Neural cell (in vitro differentiated cells): Measurements from ENCODE around the gene RBM5. TPM values are rescaled to one million over a fixed set of nuclear protein-coding genes. Genes with fewer than 3 reads are reported as not detected.

Source experiments
- H2AFZ ChIP-seq: fragments of 200-600, 300-800 bp; sonication (generic), shearing (Covaris generic); 2 replicates; pipeline ENCODE4 v1.6.0; 2014; ENCODE audit warnings: low read depth, mild to moderate bottlenecking, antibody characterized with exemption, low read length, moderate library complexity
- H3F3A ChIP-seq: fragments of 200-600 bp; shearing (Covaris generic); 2 replicates; pipeline ENCODE4 v1.6.1; 2016; ENCODE audit warnings: mild to moderate bottlenecking, moderate library complexity, mixed read lengths, antibody characterized with exemption, low read length; ENCODE audit not compliant: insufficient read depth, poor library complexity, severe bottlenecking
- H3K27ac ChIP-seq: fragments of 200-600, 300-800 bp; sonication (generic), shearing (Covaris generic); 2 replicates; pipeline ENCODE4 v1.5.1; 2014; ENCODE audit warnings: mild to moderate bottlenecking, low read length, moderate library complexity
- H3K27me3 ChIP-seq: fragments of 300-800, 200-600 bp; sonication (generic), shearing (Covaris generic); 2 replicates; pipeline ENCODE4 v1.6.0; 2014; ENCODE audit warnings: mild to moderate bottlenecking, low read depth, low read length, moderate library complexity; ENCODE audit not compliant: insufficient read depth
- H3K36me3 ChIP-seq: fragments of 300-800, 200-600 bp; sonication (generic), shearing (Covaris generic); 2 replicates; pipeline ENCODE4 v1.5.1; 2014; ENCODE audit warnings: mild to moderate bottlenecking, antibody characterized with exemption, low read length, moderate library complexity; ENCODE audit not compliant: insufficient read depth
- H3K4me2 ChIP-seq: fragments of 300-800, 200-600 bp; sonication (generic), shearing (Covaris generic); 2 replicates; pipeline ENCODE4 v1.6.0; 2014; ENCODE audit warnings: mild to moderate bottlenecking, low read length
- H3K4me3 ChIP-seq: fragments of 300-800, 200-600 bp; sonication (generic), shearing (Covaris generic); 2 replicates; pipeline ENCODE4 v1.5.1; 2014; ENCODE audit warnings: mild to moderate bottlenecking, low read length, moderate library complexity
- H3K79me2 ChIP-seq: fragments of 200-600 bp; shearing (Covaris generic); replicated peaks from 2 replicates; pipeline ENCODE4 v1.6.0; 2014; ENCODE audit warnings: mild to moderate bottlenecking, low read length, moderate library complexity; ENCODE audit not compliant: insufficient read depth
- H3K9ac ChIP-seq: fragments of 300-800, 200-600 bp; sonication (generic), shearing (Covaris generic); 2 replicates; pipeline ENCODE4 v1.6.1; 2016; ENCODE audit warnings: mild to moderate bottlenecking, low read length, mixed read lengths
- H3K9me2 ChIP-seq: fragments of 200-600 bp; shearing (Covaris generic); 2 replicates; pipeline ENCODE4 v1.6.1; 2016; ENCODE audit warnings: mild to moderate bottlenecking, low read length, mixed read lengths; ENCODE audit not compliant: insufficient read depth
- H3K9me3 ChIP-seq: fragments of 200-600, 300-800 bp; sonication (generic), shearing (Covaris generic); 2 replicates; pipeline ENCODE4 v1.6.1; 2016; ENCODE audit warnings: mild to moderate bottlenecking, mixed run types, low read length, moderate library complexity, mixed read lengths
- H4K20me1 ChIP-seq: fragments of 200-600 bp; shearing (Covaris generic); 2 replicates; pipeline ENCODE4 v1.6.1; 2016; ENCODE audit warnings: mild to moderate bottlenecking, mixed run types; ENCODE audit not compliant: insufficient read depth
- EP300 ChIP-seq: fragments of 450-650 bp; conservative IDR thresholded peaks from 2 replicates; pipeline ENCODE4 v1.6.1; 2014; ENCODE audit warnings: antibody characterized with exemption, mild to moderate bottlenecking, moderate library complexity; ENCODE audit not compliant: poor library complexity, severe bottlenecking
- EZH2 ChIP-seq: fragments of 200-600, 300-800 bp; shearing (Covaris generic), sonication (generic); IDR thresholded peaks from 2 replicates; pipeline ENCODE4 v1.6.1; 2014; ENCODE audit warnings: antibody characterized with exemption, low read length, borderline replicate concordance, mild to moderate bottlenecking; ENCODE audit not compliant: insufficient read depth, poor library complexity, severe bottlenecking
- MXI1 ChIP-seq: fragments of 450-650 bp; conservative IDR thresholded peaks from 2 replicates; pipeline ENCODE4 v1.6.1; 2014; ENCODE audit warnings: antibody characterized with exemption, mild to moderate bottlenecking; ENCODE audit not compliant: poor library complexity, severe bottlenecking
- POLR2AphosphoS5 ChIP-seq: IDR thresholded peaks from 2 replicates; pipeline ENCODE4 v1.6.1; 2012
- RAD21 ChIP-seq: fragments of 450-650 bp; conservative IDR thresholded peaks from 2 replicates; pipeline ENCODE4 v1.6.1; 2014; ENCODE audit warnings: antibody characterized with exemption, mild to moderate bottlenecking, moderate library complexity
- SMC3 ChIP-seq: fragments of 450-650 bp; conservative IDR thresholded peaks from 2 replicates; pipeline ENCODE4 v1.6.1; 2014; ENCODE audit warnings: antibody characterized with exemption, mild to moderate bottlenecking, moderate library complexity; ENCODE audit not compliant: poor library complexity
- TAF1 ChIP-seq: IDR thresholded peaks from 2 replicates; pipeline ENCODE4 v1.6.1; 2012; ENCODE audit warnings: low read depth
- polyA plus RNA-seq: library from polyadenylated mRNA; depleted of rRNA; stranded (reverse); fragments of >200 nt; gene quantifications from 2 replicates; pipeline ENCODE4 v1.2.3, GENCODE V29; 2014
- TF ChIP-seq, protein P1 (sequence below): IDR thresholded peaks from 2 replicates; pipeline ENCODE4 v1.6.1; 2012; ENCODE audit warnings: borderline replicate concordance
- TF ChIP-seq, protein P2 (sequence below): fragments of 450-650 bp; IDR thresholded peaks from 2 replicates; pipeline ENCODE4 v1.5.1; 2014; ENCODE audit warnings: antibody characterized with exemption, mild to moderate bottlenecking, moderate library complexity; ENCODE audit not compliant: poor library complexity, severe bottlenecking

Gene RBM5
- polyA plus RNA-seq, 1 donor from 2014 or later: 632 TPM

DNA sequence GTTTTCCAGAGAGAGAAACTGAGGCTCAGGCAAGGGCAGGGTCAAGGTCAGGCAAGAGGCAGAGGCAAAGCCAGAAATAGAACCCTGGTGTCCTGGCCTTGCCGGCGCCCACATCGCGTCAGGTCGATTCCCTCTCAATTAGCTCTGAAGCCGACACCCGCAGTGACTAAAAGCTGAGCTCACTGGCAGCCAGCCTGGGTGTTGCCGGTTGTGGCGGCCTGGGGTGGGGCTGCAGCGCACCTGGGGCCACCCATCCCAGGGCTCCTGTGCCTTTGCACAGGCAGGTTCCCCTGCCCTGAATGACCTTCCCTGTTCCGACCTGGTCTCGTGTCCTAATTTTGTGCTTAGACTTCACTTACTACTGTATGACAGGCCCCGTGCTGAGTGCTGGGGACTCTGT, 72.6 kb downstream of the RBM5 start:
- Histone ChIP-seq H3K4me3 (no peak overlapping the region), H3K79me2 (peaks cover 8% of the 10 kb centered on the region), H3K4me2 (no peak overlapping the region), H4K20me1 (no peaks in the 10 kb centered on the region), H3K9me2 (no peaks in the 10 kb centered on the region), H3F3A (no peaks in the 10 kb centered on the region), H3K36me3 (no peaks in the 10 kb centered on the region), H3K27me3 (no peaks in the 10 kb centered on the region), H2AFZ (no peak overlapping the region), H3K9me3 (no peaks in the 10 kb centered on the region), H3K9ac (no peak overlapping the region), H3K27ac (no peak overlapping the region)
- TF ChIP-seq SMC3 (no peak), TAF1 (no peak), MXI1 (no peak), RAD21 (no peak), EP300 (no peak), EZH2 (no peak), POLR2AphosphoS5 (no peak)
- TF ChIP-seq, protein P1, sequence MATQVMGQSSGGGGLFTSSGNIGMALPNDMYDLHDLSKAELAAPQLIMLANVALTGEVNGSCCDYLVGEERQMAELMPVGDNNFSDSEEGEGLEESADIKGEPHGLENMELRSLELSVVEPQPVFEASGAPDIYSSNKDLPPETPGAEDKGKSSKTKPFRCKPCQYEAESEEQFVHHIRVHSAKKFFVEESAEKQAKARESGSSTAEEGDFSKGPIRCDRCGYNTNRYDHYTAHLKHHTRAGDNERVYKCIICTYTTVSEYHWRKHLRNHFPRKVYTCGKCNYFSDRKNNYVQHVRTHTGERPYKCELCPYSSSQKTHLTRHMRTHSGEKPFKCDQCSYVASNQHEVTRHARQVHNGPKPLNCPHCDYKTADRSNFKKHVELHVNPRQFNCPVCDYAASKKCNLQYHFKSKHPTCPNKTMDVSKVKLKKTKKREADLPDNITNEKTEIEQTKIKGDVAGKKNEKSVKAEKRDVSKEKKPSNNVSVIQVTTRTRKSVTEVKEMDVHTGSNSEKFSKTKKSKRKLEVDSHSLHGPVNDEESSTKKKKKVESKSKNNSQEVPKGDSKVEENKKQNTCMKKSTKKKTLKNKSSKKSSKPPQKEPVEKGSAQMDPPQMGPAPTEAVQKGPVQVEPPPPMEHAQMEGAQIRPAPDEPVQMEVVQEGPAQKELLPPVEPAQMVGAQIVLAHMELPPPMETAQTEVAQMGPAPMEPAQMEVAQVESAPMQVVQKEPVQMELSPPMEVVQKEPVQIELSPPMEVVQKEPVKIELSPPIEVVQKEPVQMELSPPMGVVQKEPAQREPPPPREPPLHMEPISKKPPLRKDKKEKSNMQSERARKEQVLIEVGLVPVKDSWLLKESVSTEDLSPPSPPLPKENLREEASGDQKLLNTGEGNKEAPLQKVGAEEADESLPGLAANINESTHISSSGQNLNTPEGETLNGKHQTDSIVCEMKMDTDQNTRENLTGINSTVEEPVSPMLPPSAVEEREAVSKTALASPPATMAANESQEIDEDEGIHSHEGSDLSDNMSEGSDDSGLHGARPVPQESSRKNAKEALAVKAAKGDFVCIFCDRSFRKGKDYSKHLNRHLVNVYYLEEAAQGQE: no peak
- TF ChIP-seq, protein P2, sequence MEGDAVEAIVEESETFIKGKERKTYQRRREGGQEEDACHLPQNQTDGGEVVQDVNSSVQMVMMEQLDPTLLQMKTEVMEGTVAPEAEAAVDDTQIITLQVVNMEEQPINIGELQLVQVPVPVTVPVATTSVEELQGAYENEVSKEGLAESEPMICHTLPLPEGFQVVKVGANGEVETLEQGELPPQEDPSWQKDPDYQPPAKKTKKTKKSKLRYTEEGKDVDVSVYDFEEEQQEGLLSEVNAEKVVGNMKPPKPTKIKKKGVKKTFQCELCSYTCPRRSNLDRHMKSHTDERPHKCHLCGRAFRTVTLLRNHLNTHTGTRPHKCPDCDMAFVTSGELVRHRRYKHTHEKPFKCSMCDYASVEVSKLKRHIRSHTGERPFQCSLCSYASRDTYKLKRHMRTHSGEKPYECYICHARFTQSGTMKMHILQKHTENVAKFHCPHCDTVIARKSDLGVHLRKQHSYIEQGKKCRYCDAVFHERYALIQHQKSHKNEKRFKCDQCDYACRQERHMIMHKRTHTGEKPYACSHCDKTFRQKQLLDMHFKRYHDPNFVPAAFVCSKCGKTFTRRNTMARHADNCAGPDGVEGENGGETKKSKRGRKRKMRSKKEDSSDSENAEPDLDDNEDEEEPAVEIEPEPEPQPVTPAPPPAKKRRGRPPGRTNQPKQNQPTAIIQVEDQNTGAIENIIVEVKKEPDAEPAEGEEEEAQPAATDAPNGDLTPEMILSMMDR: no peak

DNA sequence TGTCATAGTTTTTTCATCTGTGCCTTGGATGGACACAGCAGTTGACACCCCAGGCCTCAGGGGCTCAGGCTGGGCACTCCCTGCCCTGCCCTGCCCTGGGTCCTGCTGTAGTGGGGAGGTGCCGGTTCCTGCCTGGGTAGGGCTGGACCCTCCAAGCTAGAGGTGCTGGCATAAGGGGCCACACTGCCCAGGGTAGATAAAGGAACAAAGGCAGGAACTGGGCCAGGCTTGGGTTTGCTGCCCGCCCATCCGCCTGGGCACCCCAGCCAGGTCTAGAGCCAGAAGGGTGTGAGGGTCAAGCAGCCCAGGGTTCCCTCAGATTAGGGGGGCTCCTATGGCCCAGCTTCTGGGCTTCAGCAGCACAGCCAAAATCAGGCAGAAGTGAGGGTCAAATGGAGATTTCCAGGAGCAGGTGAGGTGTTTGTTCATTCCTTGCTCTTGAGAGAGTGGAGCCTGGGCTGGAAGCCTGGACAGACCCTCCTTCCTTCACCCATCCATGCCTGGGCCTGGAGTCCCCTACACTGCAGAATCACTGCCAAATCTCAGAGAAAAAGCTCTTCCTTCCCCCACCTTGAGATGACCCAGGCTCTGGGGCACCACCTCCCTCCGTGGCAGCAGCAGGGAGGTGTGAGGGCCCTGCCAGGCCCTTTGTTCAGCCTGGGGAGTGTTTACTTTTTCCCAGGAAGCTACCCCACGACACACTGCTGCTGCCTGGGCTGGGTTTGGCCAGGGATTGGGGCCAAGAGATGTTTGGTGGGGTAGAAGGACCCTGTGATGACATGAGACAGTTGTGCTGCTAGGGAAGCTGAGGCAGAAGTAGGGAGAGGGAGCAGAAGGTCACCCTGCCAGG, 73.5 kb downstream of the RBM5 start:
- Histone ChIP-seq H3K9ac (no peak overlapping the region), H3K4me3 (no peak overlapping the region), H3K9me2 (no peaks in the 10 kb centered on the region), H3F3A (no peaks in the 10 kb centered on the region), H3K79me2 (no peaks in the 10 kb centered on the region), H3K9me3 (no peaks in the 10 kb centered on the region), H3K27ac (no peak overlapping the region), H4K20me1 (no peaks in the 10 kb centered on the region), H2AFZ (no peak overlapping the region), H3K36me3 (no peaks in the 10 kb centered on the region), H3K4me2 (no peak overlapping the region), H3K27me3 (no peaks in the 10 kb centered on the region)
- no peak for TF ChIP-seq RAD21
- no peak for TF ChIP-seq SMC3
- TF ChIP-seq, protein P2: no peak
- no peak for TF ChIP-seq EZH2
- no peak for TF ChIP-seq MXI1
- TF ChIP-seq POLR2AphosphoS5: no peak
- TF ChIP-seq TAF1: no peak
- TF ChIP-seq EP300: no peak
- TF ChIP-seq, protein P1: no peak
